IPS-11a (cell line): ENCODE measurements around the gene KANK4.
"Not testable (repeated sequence)": the region's sequence is repeated elsewhere in the genome, so short reads cannot be mapped to it uniquely, and the experiment has no call there.

Experiments used
- H3K4me3 ChIP-seq: one replicate; pipeline ENCODE4 v1.5.1; 2013; ENCODE audit warnings: low read depth, low read length, control low read depth

Gene KANK4

DNA sequence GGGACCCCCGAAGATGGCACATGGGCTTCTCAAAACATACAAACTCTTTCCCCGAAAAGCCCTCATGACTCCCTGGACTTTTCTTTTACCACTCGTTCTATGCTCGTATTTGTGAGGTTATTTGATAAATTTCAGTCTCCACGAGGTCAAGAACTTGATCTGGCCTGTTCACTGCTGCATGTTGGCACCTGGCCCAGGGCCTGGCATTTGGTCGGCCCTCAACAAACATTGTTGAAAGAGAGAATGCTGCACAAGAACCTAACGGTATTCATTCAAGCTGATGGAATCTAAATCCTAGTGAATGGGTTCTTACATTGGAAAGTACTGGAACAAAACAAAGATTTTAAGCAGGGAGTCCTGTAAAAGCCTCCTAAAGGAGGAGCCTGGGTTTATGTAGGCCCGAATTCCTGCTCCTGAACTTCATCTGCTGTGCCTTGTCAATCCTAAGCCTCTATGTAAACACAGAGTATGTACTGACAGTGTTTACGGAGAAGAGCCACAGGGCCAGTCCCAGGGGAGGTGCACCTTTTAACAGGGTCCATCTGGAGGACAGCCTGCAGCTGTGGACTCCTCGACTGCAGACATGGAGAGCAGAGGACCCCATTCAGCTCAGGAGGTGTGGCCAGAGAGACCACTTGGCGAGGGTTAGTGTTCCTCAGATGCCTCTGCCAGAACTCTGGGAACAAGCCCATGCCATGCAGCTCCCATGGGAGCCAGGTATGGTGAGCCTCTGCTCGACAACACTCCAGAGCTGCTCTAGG, 77.7 kb downstream of the KANK4 start:
- no peak overlapping the region for H3K4me3 ChIP-seq

DNA sequence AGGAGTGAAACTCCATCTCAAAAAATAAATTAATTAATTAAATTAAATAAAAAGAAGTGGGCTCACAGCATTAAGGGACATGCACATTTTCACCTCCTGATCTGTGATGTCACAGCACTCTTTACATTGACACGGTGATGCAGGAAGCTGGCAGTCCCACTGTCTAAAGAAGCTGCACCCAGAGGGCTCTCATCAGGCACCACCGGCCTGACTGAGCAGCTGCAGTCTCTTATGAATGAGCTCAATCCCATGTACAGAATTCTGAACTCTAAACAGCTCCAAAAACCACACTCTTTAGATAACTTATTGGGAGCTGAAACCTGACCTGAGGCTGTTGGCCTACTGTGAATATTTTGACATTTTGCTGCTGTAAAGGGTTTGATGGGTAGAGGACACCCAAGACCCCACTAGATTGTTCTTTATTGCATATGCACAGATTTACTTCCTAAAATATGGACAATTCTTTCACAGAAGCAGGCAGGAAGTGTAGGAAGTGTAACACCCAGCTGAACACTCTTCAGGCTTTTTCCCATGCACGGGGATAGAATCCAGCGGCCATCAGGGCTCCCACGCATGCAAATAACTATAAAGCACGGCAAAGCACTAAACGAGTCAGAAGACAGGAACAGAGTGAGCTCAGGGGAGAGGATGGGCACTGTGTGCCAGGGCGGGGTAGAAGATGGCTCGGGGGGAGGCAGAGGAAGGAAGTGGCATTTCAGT, 78.4 kb downstream of the KANK4 start:
- H3K4me3 ChIP-seq, result no peak overlapping the region

DNA sequence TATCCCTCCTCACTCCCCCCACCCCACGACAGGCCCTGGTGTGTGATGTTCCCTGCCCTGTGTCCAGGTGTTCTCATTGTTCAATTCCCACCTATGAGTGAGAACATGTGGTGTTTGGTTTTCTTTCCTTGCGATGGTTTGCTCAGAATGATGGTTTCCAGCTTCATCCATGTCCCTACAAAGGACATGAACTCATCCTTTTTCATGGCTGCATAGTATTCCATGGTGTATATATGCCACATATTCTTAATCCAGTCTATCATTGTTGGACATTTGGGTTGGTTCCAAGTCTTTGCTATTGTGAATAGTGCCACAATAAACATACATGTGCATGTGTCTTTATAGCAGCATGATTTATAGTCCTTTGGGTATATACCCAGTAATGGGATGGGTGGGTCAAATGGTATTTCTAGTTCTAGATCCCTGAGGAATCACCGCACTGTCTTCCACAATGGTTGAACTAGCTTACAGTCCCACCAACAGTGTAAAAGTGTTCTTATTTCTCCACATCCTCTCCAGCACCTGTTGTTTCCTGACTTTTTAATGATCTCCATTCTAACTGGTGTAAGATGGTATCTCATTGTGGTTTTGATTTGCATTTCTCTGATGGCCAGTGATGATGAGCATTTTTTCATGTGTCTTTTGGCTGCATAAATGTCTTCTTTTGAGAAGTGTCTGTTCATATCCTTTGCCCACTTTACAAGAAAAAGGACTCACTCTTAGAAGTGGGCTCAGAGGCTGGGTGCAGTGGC, 79.4 kb downstream of the KANK4 start:
- H3K4me3 ChIP-seq, result not testable (repeated sequence)

DNA sequence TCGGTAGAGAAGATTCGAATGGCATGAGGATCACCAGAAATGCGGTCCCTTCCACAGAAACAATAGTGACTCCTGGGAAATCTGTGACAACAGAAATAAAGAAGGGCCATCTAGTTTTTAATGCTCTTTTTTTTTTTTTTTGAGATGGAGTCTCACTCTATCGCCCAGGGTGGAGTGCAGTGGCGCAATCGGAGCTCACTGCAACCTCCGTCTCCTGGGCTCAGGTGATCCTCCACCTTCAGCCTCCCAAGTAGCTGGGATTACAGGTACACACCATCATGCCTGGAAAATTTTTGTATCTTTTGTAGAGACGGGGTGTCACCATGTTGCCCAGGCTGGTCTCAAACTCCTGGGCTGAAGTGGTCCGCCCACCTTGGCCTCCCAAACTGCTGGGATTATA, 80.7 kb downstream of the KANK4 start:
- no peak overlapping the region for H3K4me3 ChIP-seq

DNA sequence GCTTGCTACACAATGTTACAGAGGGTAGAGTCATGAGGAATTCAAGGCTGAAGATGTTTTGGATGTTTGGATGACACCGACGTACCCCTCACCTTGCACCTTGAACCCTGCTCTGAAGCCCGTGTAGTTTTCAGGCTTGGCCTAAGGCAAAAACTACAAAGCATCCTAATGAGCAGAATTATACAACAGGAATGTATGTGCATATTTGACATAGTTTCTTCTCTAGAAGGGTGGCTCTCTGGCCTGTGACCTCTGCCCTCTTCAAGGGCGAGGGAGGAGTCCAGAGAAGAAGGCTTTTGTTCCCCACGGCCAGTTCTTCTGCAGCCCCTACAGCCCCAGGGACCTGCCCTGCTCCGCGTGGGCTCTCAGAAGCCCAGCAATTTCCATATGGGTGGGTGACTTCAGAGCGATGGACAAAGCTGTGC, 81.3 kb downstream of the KANK4 start:
- no peak overlapping the region for H3K4me3 ChIP-seq

DNA sequence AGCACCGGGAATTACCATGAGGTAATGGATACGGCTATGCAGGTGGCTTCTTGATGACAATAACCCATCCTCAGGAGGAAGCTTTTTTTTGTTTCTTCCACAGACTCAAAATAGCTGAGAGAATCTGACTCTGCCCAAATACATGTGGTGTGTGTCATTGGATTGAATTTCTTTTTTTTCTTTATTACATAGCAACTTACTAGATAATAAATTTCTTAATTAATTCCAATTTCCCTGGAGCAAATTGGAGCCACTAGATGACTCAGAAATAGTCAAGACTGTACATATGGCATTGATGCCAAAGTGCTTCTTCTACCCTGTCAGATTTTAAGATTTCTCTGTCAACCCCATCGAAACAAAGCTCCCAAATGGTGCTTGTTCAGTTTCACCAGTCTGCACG, 81.9 kb downstream of the KANK4 start:
- H3K4me3 ChIP-seq, result no peak overlapping the region

DNA sequence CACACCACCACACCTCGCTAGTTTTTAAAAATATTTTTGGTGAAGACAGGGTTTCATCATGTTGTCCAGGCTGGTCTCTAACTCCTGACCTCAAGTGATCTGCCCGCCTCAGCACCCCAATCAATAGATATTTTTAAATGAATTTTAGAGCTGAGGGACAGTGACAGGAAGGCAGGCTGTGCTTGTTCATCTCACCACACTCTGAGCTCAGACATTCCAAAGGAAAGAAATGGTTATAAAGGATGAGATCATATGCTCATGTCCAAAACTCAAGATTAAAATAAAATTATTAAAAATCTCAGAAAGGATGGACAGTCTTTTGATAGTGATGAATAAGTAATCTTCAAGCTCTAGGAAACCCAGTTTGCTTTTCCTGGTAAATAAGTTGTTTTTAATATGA, 83.7 kb downstream of the KANK4 start:
- H3K4me3 ChIP-seq, result no peak overlapping the region

DNA sequence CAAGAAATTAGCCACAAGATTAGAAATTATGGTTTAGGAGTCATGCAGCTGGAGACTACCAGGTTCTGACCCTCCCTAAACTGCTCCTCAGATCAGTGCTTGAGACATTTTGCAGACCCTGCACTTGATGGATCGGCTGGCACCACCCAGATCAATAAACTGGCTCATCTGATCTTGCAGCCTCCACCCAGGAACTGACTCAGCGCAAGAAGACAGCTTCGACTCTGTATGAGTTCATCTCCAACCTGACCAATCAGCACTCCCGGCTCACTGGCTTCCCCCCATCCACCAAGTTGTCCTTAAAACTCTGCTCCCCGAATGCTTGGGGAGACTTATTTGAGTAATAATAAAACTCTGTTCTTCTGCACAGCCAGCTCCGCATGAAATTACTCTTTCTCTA, 84.5 kb downstream of the KANK4 start:
- no peak overlapping the region for H3K4me3 ChIP-seq

DNA sequence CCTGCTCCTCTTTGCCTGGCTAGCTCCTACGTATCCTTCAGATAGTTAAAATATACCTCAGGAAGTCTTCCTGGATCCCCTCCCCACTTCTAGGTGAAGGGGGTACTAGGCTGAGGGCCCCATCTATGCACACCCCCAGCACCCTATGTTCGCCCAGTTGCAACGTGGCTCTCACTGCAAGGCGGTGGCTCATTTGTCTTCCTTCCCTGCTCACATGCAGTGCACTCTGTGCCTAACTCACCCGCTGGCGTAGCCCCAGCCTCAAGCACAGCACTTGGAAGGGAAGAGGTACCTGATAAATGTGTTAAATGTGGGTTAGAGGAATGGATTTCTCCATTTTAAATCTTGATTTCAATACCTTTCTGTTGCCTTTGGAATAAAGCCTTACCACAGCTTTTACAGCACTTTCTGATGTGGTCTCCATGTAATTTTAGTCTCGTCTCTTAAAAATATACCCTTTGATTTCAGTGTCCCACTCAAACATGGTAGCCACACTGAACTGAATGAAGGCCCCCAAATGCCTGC, 85.2 kb downstream of the KANK4 start:
- H3K4me3 ChIP-seq, result no peak overlapping the region

DNA sequence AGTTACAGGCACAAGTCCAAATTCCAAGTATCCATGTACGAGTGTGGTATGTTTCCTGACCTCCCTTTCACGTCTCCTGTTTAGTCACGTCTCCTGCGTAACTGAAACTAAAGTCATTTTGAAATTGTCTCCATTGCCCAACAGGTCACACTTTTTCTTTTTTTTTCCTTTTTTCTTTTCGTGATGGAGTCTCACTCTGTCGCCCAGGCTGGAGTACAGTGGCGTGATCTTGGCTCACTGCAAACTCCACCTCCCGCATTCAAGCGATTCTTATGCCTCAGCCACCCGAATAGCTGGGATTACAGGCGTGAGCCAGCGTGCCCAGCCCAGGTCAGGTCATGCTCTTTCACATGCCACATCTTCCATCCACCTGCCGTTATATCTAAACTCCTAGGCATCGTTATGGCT, 86.4 kb downstream of the KANK4 start:
- no peak overlapping the region for H3K4me3 ChIP-seq

DNA sequence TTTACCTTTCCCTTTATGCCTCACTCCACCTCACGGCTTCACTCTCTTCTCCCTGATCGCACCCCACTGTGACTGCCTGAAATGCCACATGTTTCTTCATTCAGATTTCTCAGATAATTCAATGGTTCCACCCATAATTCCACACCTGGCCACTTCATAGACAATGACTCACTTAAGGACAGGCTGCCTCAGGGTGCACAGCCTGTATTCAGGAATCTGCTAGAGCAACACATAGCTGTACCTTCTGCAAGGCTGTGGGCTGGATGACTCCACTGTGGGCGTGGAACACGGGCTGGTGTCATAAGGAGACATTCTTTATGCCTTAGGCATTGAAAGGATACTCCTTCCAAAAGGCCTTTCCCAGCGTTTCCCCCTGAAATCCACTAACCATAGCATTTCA, 88.5 kb downstream of the KANK4 start:
- H3K4me3 ChIP-seq, result no peak overlapping the region

DNA sequence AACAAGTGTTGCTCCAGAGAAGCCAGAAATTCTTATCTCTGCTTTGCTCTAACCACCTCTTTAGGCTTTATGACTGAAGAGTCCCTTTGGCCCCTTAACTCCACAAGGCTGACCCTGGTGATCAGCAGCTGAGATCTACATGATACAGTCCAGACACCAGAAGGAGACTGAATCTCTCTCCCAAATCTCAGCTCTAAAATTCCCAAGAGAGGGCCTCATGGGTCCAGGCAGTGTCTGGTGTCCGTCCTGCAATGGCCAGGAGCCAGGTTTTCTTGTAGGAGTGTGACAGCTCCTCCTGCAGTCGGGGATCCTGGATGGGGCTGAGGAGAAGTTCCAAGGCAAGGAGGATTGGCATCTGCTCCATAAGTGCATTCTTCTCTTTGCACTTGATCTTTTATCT, 89.3 kb downstream of the KANK4 start:
- H3K4me3 ChIP-seq, result no peak overlapping the region

DNA sequence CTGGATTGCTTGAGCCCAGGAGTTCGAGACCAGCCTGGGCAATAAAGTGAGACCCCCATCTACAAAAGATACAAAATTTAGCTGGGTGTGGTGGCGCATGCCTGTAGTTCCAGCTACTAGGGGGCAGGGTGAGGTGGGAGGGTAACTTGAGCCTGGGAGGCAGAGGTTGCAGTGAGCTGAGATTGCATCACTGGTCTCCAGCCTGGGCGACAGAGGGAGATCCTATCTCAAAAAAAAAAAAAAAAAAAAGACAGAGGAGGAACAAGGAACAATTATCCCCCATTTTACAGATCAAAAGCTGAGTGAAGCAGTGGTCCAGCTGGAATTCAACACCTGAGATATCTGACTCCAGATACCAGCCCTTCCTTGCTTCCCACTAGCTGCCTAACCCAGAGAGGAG, 89.8 kb downstream of the KANK4 start:
- no peak overlapping the region for H3K4me3 ChIP-seq

DNA sequence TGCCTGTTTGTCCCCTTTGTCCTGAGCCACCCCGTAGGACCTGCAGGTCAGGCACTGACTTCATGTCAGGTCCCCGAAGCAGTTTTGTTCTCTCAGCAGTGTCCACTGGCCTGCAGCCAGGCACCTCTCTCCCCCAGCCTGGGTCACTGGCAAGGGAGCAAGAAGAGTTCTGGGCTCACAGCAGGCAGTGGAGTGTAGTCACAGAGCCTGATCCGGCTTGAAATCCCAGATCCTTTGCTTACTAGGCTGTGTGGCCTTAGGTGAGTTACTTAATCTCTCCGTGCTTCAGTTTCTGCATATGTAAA, 90.4 kb downstream of the KANK4 start:
- H3K4me3 ChIP-seq, result no peak overlapping the region

DNA sequence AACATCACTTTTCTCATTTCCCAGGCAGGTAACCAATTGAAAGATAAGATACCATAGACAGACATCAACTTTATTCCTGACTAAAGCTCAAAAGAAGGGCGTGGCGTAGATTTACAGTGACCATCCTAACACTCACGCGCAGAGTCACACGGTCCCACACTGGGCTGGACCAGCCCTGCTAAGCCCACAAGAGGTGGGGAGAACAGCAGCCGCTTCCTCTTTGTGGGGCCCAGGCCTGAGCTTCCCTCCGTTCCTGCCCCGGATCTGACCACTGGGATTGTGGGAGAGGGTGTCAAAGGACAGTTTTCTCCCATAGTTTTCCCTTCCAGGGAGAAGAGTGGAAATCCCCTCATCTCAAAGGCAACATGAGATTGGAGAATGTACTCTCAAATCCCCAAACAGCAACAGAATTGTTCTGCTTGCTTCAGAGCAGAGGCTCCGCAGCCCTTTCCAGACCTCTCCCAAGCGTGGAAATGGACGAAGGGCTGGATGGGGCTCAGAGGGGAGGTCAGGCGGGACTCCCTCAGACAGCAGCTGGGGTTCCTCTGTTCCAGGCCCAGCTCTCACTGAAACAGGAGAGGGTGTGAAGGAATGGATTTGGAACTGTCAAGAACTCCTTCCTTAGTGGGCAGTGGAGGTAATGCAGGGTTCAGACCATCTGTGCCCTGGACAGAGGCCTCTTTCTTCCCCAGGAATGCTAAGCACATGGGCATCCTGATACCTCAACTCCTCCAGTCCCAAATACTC, 90.9 kb downstream of the KANK4 start:
- no peak overlapping the region for H3K4me3 ChIP-seq

DNA sequence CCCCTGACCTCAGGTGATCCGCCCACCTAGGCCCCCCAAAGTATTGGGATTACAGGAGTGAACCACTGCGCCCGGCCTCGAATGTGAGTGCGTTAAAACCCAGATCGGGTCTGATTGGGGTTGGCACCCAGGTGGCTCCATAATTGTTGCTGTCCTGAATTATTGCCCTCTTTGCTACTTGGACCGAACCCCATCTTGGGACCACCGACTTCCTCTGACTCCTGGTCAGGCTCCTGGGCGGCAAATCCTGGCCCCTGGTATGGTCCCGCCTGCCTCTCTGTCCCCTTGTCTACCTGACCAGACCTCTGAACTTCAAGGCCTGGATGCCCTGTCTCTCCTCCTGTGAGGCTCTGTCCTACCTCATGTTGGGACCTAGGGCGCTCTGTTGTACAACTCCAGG, 91.7 kb downstream of the KANK4 start:
- H3K4me3 ChIP-seq, result no peak overlapping the region

DNA sequence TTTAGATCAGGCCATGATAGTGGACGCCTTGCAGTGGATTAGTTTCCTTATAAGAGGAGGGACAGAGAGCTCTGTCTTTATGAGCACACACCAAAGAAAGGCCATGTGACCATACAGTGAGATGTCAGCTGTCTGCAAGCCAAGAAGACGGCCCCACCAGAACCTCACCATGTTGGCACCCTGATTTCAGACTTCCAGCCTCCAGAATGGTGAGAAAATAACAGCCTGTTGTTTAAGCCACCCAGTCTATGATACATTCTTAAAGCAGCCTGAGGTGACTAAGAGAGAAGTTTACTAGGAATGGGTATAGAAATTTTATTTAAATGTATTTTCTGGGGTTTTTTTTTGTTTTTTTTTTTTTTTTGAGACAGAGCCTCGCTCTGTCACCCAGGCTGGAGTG, 95.1 kb downstream of the KANK4 start:
- no peak overlapping the region for H3K4me3 ChIP-seq

DNA sequence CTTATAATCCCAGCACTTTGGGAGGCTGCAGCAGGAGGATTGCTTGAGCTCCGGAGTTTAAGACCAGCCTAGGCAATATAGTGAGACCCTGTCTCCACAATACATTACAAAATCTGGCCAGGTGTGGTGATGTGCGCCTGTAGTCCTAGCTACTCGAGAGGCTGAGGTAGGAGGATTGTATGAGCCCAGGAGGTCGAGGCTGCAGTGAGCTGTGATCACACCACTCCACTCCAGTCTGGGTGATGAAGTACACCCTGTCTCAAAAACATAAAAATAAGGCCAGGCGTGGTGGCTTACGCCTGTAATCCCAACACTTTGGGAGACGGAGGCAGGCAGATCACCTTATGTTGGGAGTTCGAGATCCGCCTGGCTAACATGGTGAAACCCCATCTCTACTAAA, 96.9 kb downstream of the KANK4 start:
- H3K4me3 ChIP-seq, result no peak overlapping the region

DNA sequence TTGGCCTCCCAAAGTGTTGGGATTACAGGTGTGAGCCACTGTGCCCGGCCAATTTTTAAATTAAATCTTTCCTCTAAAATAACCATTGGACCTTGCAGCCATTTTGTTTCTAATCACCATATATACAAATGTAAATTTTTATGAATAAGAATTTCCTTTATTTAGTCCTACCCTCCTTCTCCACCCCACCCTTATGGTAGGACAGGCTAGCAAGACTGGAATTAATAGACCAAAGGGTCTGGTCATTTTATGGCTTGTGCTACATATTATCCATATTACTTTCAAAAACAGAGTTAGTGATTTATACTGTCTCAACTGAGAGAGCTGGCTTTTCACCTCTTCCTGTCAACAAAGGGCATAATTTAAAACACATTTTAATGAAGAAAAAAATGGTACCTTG, 98.1 kb downstream of the KANK4 start:
- no peak overlapping the region for H3K4me3 ChIP-seq

DNA sequence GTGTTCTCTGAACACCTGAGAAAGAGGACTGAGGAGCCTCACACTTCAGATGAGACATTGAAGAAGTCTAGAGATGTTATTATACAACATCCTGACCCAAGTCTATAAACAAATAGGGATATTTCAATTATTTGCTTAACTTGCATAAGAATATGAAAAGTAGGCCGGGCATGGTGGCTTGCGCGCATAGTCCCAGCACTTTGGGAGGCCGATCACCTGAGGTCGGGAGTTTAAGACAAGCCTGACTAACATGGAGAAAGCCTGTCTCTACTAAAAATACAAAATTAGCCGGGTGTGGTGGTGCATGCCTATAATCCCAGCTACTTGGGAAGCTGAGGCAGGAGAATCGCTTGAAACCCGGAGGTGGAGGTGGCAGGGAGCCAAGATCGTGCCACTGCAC, 98.8 kb downstream of the KANK4 start:
- not testable (repeated sequence) for H3K4me3 ChIP-seq

DNA sequence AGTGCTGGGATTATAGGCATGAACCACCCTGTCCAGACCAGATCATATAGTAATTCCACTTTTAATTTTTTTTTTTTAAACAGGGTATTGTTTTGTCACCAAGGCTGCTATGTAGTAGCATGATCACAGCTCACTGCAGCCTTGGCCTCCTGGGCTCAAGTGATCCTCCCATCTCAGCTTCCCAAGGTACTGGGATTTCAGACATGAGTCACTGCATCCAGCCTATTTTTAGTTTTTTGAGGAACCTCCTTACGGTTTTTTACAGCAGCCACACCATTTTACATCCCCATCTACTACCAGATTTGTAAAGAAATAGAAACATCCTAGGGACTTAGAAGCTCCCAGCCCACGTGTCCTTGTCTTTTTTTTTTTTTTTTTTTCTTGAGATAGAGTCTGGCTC, 100.6 kb downstream of the KANK4 start:
- no peak overlapping the region for H3K4me3 ChIP-seq
